K562 treated with DMSO at 1 percent for 48 hours (cell line): ENCODE measurements around the gene FMOD. TPM values are rescaled to one million over a fixed set of nuclear protein-coding genes. Genes with fewer than 3 reads are reported as not detected.

ENCODE experiments used
- total RNA-seq: library from RNA; unstranded; fragments of 300-600 nt; gene quantifications from 2 replicates; pipeline ENCODE4 v1.2.3, GENCODE V29; 2022; ENCODE audit warnings: low replicate concordance; ENCODE audit errors: extremely low read depth

Gene FMOD
- total RNA-seq = not detected in 2 replicates

GRCh38 chr1:203351037-203351625 lies at the start of gene FMOD:
TSS of gene FMOD (minus strand) at chr1:203351122. CDS start at chr1:203348270, 2,852 bp downstream.

DNA sequence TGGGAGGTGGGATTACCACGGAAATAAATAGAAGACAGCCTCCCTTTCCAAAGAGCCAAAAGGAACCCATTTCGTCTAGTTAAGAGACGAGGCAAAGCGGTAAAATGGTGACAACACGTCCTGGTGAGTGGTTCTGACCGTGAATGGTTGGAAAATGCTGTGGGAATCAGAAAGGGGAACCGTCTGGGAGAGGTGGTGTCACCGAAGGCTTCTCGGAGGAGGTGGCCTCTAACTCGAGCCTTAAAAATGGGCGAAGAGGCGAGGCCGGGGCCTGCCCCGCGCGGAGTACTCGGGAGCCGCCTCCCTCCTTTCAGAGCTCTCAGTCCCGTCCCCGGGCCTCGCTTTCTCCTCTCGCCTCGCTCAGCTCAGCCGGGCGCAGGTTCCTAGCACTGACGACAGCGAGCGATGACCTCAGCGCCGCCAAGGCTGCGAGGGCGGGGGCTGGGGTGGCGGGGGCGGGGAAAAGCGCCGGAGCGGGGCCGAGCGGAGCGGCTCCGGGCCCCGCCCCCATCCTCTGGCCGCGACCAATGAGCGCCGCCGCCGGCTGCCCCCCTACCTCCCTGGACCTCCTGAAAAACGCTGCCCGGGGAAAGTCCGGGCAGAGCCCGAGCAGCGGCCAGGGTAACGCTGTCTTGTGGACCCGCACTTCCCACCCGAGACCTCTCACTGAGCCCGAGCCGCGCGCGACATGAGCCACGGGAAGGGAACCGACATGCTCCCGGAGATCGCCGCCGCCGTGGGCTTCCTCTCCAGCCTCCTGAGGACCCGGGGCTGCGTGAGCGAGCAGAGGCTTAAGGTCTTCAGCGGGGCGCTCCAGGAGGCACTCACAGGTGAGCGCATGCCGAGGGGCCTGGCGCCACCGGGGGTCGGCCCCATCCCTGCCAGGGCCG lies 45.8 kb downstream of the FMOD start, which contains the start of gene BTG2:
Gene BTG2 (plus strand): TSS at position 601 of the 890 bp plus-strand sequence. CDS start 88 bp downstream, at position 689.

Other genes with a start within 250 kb of the FMOD start
- not detected in 2 replicates for gene ADORA1, start 223.4 kb downstream of the FMOD start, total RNA-seq
- not detected in 2 replicates for gene MYBPH, start 175.3 kb downstream of the FMOD start, total RNA-seq
- gene CHI3L1, start 164.4 kb downstream of the FMOD start, total RNA-seq = not detected in 2 replicates
- not detected in 2 replicates for gene CHIT1, start 121.4 kb downstream of the FMOD start, total RNA-seq
- not detected in 2 replicates for gene BTG2, start 45.6 kb downstream of the FMOD start, total RNA-seq
- gene PRELP, start 124.7 kb upstream of the FMOD start, total RNA-seq = not detected in 2 replicates
- not detected in 2 replicates for gene OPTC, start 143.0 kb upstream of the FMOD start, total RNA-seq